Gastroesophageal sphincter (tissue), 4 donors: Measurements from ENCODE around the gene KCNIP4. TPM values are rescaled to one million over a fixed set of nuclear protein-coding genes. Genes with fewer than 3 reads are reported as not detected.

Experiments used
- ATAC-seq: fragments of 150-250 bp; one replicate; pipeline ENCODE4 v1.9.1; 2016; ENCODE audit warnings: mild to moderate bottlenecking, moderate library complexity
- H3K27ac ChIP-seq, 4 donors: fragments of 200-600 bp; sonication (generic) in 3 of 4; 1 replicate in 3 of 4; 2 replicates in 1 of 4; pipeline ENCODE4 v1.5.1; 2016 to 2019
- H3K27me3 ChIP-seq: fragments of 200-600 bp; sonication (generic); one replicate; pipeline ENCODE4 v1.5.1; 2019
- H3K36me3 ChIP-seq, 2 donors: fragments of 200-600 bp; sonication (generic); one replicate each; pipeline ENCODE4 v1.5.1; 2019; ENCODE audit warnings: control low read depth in 1 of 2
- H3K4me1 ChIP-seq, 3 donors: fragments of 200-600 bp; sonication (generic); 1 replicate in 2 of 3; 2 replicates in 1 of 3; pipeline ENCODE4 v1.5.1; 2016 to 2019; ENCODE audit warnings: control low read depth in 2 of 3
- H3K4me3 ChIP-seq, 2 donors: fragments of 200-600 bp; sonication (generic); one replicate each; pipeline ENCODE4 v1.5.1; 2019; ENCODE audit warnings: mild to moderate bottlenecking in 1 of 2, moderate library complexity in 1 of 2
- H3K9me3 ChIP-seq, 3 donors: fragments of 200-600 bp; sonication (generic); one replicate each; pipeline ENCODE4 v1.5.1; 2017 to 2019; ENCODE audit warnings: control low read depth in 2 of 3
- CTCF ChIP-seq, 4 experiments: fragments of 200-600 bp in 2 of 4; fragments of 450-650 bp in 2 of 4; sonication (generic) in 1 of 4; IDR thresholded peaks; one replicate each; pipeline ENCODE4 v1.5.1; 2017 to 2019; ENCODE audit warnings: antibody characterized with exemption in 4 of 4, mild to moderate bottlenecking in 2 of 4, moderate library complexity in 2 of 4
- EP300 ChIP-seq: sonication (generic); formaldehyde crosslinking; IDR thresholded peaks from one replicate; pipeline ENCODE4 v1.6.1; 2017; ENCODE audit warnings: antibody characterized with exemption, mild to moderate bottlenecking
- POLR2A ChIP-seq, 2 donors: fragments of 450-650 bp; IDR thresholded peaks; one replicate each; pipeline ENCODE4 v1.6.1; 2017; ENCODE audit warnings: antibody characterized with exemption in 2 of 2, mild to moderate bottlenecking in 2 of 2, moderate library complexity in 1 of 2
- POLR2AphosphoS5 ChIP-seq: sonication (generic); formaldehyde crosslinking; IDR thresholded peaks from one replicate; pipeline ENCODE4 v1.6.1; 2017; ENCODE audit warnings: antibody characterized with exemption
- WGBS, 2 donors: methylation state at CpG; one replicate each; pipeline ENCODE4 v1.1.5; 2018; ENCODE audit warnings: low coverage in 1 of 2; 5-methylcytosine and 5-hydroxymethylcytosine counted together
- total RNA-seq, 4 donors: library from RNA; depleted of rRNA; stranded (reverse); fragments of >200 nt; gene quantifications; one replicate each; pipeline ENCODE4 v1.1.0, GENCODE V29; 2016

Gene KCNIP4
- total RNA-seq, 4 donors from 2014 or later: 0.23 to 0.59 (median 0.54) TPM; not detected in 1

GRCh38 chr4:21973850-21974249 is 25.3 kb upstream of the KCNIP4 start:
- Histone ChIP-seq H3K27ac (no peak overlapping the region), H3K4me3 (no peak overlapping the region), H3K27me3 (no peaks in the 10 kb centered on the region), H3K4me1 (no peaks in the 10 kb centered on the region), H3K9me3 (no peaks in the 10 kb centered on the region), H3K36me3 (no peaks in the 10 kb centered on the region)
- no peak for ATAC-seq
- TF ChIP-seq EP300: no peak
- no peak for TF ChIP-seq POLR2A (IDR thresholded peaks at IDR 0.05)
- TF ChIP-seq POLR2AphosphoS5: no peak
- no peak for TF ChIP-seq CTCF (IDR thresholded peaks at IDR 0.05)
- WGBS, 2 donors: 63 to 77% methylated on average over 3 of the region's 3 CpGs

- H3K36me3 ChIP-seq: no peaks in the 10 kb centered on the region
- no peak for ATAC-seq
- no peaks in the 10 kb centered on the region for H3K9me3 ChIP-seq
- WGBS, 2 donors: 73 to 81% methylated on average over 3 of the region's 3 CpGs
- no peaks in the 10 kb centered on the region for H3K4me1 ChIP-seq
- H3K4me3 ChIP-seq: no peak overlapping the region
- no peaks in the 10 kb centered on the region for H3K27me3 ChIP-seq
- no peak overlapping the region for H3K27ac ChIP-seq
- no peak for TF ChIP-seq POLR2AphosphoS5
- no peak for TF ChIP-seq CTCF (IDR thresholded peaks at IDR 0.05)
- TF ChIP-seq POLR2A (IDR thresholded peaks at IDR 0.05): no peak
- no peak for TF ChIP-seq EP300
These were observed 16.3 kb upstream of the KCNIP4 start for GRCh38 chr4:21964762-21965319.

- Histone ChIP-seq H3K27ac (no peak overlapping the region), H3K4me1 (no peaks in the 10 kb centered on the region), H3K27me3 (no peaks in the 10 kb centered on the region), H3K4me3 (no peak overlapping the region), H3K9me3 (no peaks in the 10 kb centered on the region), H3K36me3 (no peaks in the 10 kb centered on the region)
- 50 to 69% methylated on average over 2 to 3 of the region's 3 CpGs for WGBS, 2 donors
- TF ChIP-seq POLR2A (IDR thresholded peaks at IDR 0.05): no peak
- no peak for TF ChIP-seq EP300
- no peak for TF ChIP-seq POLR2AphosphoS5
- no peak for TF ChIP-seq CTCF (IDR thresholded peaks at IDR 0.05)
- ATAC-seq: no peak
These were observed 14.1 kb upstream of the KCNIP4 start for GRCh38 chr4:21962691-21963090.

- Histone ChIP-seq H3K36me3 (no peaks in the 10 kb centered on the region), H3K4me1 (no peaks in the 10 kb centered on the region), H3K4me3 (no peak overlapping the region), H3K27ac (no peak overlapping the region), H3K27me3 (no peaks in the 10 kb centered on the region), H3K9me3 (no peaks in the 10 kb centered on the region)
- no peak for ATAC-seq
- WGBS, 2 donors: 57 to 70% methylated on average over 1 to 4 of the region's 4 CpGs
- TF ChIP-seq CTCF (IDR thresholded peaks at IDR 0.05) (no peak), POLR2A (IDR thresholded peaks at IDR 0.05) (no peak), POLR2AphosphoS5 (no peak), EP300 (no peak)
These were observed 12.2 kb upstream of the KCNIP4 start for GRCh38 chr4:21960793-21961192.

- Histone ChIP-seq H3K4me3 (no peak overlapping the region), H3K27ac (no peak overlapping the region), H3K27me3 (peaks cover 4% of the 10 kb centered on the region), H3K36me3 (no peaks in the 10 kb centered on the region), H3K4me1 (no peaks in the 10 kb centered on the region), H3K9me3 (no peaks in the 10 kb centered on the region)
- WGBS, 2 donors: 14 to 22% methylated on average over 3 of the region's 3 CpGs
- TF ChIP-seq EP300: no peak
- TF ChIP-seq POLR2AphosphoS5: no peak
- TF ChIP-seq POLR2A (IDR thresholded peaks at IDR 0.05): no peak
- TF ChIP-seq CTCF (IDR thresholded peaks at IDR 0.05): no peak
- ATAC-seq: no peak
These were observed 6.3 kb upstream of the KCNIP4 start for GRCh38 chr4:21954916-21955315.
